CMK (cell line): ENCODE data around the gene PRIMA1.

Source experiments
- DNase-seq: peaks from one replicate; pipeline ENCODE4 v3.0.0-alpha.2; 2010; ENCODE audit warnings: low read depth

Gene PRIMA1

DNA sequence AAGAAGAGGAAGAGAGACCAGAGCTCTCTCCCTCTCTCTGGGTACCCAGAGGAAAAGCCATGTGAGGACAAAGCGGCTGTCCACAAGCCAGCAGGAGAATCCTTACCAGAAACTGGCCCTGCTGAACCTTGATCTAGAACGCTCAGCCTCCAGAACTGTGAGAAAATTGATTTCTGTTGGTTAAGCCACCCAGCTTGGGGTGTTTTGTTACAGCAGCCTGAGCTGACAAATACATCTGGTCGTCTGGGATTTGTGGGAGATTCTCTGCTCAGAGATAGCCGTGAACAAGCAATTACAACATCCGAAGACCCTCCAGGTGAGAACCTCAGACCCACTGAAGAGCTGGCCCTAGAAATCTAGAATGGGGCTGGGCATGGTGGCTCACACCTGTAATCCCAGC is 6.5 kb upstream of the PRIMA1 start:
- DNase-seq, result no peak

DNA sequence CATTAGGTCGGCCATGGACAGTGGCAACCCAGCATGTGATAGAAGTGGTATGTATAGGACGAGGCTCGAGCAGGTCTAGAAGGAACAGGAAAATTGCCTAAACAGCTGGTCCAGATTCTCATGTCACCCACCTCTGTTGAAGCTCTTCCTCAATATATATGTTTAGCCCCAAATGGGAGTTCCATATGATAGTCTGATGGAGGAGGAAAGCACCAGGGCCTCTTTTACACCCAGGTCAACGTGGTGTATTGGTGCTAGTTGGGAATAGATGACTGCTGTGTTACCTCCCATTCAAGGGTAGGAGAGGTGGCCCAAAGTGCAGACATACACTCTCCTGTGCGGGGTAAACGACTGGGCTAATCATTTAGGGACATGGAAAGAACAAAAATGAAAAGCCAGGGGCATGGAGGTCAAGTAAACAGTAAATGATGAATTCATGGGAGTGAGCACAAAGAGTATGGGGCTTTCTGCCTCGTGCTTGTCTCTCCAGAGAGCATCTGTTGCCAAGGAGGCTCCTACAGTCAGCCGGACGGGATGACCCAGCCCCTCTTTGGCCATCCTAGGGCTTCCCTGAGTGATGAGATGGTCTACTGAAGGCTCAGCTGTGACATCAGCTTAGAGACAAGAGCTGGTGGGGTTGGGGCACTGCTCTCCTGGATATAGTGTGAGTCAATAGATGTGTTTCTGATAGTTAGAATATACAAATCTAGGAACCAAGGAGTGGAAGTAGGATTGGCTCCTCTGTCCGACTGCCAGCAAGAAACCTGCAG is 5.5 kb upstream of the PRIMA1 start:
- no peak for DNase-seq

DNA sequence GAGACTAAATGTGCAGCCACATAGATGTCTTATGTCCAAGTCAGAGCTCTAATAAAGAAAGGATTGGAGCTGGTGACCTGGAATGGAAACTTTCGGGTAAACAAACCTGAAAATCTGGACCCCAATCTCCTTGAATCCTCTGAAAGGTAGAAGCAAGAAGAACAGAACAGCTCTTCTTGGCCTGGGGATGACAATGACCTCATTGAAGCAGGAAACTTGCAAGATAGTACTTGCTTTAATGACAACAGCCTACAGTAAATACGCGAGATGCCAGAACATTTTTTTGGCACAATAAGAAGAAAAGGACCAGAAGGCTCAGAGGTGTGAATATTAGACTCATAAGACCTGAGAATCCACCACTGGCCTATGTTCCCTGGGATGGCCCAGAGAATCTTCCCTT is 4.1 kb upstream of the PRIMA1 start:
- DNase-seq, result no peak

DNA sequence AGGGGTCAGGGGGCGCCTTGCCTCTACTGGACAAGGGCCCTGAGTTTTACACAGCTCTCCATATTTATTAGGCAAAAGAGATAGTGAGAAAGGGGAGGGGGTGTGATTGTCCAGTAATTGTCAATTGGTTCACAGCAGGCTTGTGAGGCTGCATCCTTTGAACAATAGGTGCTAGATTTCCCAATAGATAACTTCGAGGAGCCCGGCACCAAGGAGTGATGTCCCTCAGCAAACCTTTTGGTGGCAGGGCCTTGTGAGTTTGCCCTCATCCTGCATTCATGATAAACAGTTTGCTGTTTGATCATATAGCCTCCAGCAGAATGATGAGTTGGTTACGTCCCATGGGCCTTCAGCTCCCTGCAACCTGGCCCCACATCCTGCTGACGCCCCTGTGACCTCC is 2.7 kb upstream of the PRIMA1 start:
- DNase-seq, result no peak

DNA sequence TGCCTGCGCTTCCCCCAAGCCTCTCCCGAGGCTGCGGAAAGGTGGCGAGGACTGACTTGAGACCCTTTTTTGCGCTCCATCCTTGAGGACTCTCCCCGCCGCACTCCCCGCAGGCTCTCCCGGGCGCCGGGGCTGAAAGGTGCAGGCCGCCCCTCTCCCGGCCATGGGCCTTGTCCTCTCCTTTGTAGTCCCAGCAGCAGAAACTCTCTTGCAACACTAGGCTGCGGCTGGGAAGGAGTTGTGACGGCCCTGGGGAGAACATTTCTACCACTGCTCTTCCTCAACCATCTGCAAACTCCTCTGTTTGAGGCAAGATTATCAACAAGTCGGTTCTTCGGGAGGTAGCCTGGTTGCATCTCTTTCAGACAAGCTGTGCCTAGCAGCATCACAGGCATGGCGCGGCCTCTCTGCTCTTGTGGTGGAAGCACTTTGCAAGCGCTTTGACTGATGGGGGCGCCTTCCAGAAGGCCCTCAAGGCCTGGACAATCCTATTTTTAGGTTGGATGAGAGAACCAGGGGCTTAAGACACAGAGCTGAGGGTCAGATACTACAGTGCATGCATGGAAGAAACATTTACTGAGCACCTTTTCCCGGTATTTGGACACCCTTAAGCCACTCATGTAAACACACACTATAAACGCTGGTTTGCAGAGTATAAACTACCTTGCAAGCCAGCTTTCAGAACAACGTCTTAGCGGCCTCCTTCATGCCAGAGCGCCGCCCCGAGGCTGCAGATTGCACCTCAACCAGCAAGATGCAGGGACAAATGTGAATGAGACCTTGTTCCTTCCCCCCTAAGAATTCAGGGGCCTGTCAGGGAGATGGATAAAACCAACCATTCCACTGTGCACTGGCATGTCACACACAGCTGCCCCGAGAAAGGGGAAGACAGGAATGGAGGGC is 1.2 kb upstream of the PRIMA1 start:
- DNase-seq, result no peak

DNA sequence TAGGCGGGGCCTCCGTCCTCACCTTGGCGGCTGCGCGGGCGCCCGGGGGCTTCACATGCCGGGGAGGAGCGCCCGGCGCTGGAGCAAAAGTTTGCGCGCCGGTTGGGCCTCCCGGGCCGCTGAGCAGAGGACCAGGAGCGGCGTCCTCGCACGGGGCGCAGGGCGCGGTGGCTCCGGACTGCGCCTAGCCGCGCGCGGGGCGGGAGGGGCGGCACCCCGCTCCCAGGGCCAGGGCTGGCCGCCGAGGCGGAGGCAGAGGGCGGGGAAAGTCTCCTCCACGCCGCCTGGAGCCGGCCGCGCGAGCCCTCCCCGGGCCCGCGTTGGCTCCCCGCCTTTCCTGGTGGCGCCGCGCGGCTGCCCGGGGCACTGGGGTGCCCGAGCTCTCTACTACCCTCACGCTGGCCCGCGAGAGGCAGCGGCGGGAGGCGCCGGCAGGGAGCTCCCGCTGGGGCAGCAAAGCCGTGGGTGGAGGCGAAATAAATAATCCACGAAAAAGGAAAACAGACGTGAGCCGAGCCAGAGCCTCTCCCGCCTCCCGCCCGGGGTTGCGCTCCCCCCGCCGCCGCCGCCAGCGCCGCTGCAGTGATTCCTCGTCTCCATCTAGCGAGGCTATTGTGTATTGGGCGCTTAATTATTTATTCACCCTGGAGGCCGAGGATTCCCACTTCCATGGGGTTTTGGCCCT is 400 bp upstream of the PRIMA1 start:
- DNase-seq, result no peak

DNA sequence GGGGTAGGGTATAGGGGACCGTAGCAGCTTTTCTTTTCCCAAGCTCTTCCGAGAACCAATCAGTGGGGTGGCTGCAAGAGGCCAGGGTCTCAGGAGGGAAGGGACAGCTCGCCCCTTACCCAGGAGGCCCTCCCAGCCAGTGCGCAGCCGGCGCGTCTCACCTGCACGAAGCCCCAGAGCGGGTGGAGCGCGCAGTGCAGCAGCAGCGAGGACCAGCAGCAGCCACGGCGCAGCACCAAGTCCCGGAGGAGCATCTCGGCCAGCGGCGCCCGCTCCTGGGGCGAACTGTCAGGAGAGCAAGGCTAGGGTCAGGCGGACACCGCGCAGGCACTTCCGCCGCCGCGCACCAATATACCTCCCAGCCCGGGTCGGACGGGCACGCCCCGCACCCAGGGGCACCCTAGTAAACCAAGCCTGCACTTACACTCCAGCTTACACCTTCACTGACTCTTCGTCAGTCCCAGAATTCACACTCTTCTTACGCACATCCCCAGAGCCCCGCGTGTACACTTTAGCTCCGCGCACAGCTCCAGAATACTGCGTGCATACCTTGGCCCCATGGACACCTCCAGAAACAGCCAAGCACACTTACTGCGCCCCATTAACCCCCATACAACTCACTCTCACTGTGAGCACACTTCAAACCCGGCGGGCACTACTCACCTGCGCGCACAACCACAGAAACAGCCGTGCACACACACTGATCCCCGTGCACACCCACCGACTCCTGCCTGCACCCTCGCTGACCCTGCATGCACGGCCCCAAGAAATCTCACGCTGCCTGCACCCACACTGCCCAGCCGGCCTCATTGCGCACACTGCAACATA is 606 bp downstream of the PRIMA1 start:
- no peak for DNase-seq

DNA sequence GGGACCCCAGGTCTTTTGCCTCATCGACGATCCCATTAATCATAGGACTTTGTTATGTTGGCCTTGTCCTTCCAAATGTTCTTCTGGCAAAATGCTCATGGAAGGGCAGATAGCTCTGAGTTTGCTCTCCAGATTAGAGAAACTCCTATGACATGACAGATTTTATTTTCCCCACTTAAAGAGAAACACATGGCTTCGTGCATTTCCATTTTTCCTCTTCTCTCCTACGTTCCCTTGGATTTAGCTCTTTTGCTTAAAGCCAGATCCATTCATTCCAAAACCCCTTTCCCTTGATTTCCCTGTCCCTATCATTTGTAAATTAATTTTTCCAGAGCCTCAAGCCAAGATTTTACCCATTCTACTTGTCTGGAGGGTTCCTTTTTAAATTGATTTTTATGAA is 2.9 kb downstream of the PRIMA1 start:
- DNase-seq, result no peak

DNA sequence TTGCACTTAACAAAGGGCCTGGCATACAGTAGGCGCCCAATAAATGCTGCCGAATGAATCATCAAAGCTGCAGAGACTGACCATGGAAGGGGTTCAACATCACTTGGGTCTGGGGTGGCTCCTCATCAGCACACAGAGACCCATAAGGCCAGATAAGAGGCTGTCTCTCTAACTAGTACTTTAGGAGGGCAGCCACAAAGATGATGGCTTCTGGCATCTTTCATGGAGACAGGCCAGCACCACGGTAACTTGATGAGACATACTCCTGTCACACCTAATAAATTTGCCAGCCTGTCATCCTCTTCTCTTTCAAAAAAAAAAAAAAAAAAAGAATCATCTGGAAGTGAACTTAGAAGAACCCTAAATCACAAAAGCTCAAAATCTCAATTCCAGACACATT is 3.4 kb downstream of the PRIMA1 start:
- DNase-seq, result no peak

DNA sequence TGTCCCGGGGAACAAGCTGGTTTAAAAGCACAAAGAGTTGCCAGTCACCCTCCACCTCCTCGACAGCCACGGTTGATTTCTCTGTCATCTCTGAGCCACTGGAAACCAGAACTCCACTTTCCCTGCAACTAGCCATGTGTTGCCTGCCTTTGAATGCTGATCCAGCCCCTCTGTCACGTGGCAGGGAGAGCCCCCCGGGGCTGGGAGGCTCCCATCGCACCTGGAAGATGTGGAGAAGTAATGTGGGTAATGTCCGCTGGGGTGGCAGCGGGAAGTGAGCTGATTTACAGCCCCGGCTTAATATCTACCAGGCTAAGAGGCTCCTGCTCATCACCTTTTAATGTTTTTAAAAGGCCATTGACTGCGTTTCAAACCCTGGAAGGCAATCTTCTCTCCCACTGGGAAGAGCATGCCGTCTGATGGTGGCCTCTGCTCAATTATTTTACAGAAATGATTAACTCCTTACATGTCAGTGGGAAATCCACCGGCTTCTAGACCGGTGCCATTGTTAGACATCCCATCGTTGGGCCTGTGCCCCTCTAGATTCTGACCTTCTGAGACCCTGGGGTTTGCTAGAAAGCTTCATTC is 7.4 kb downstream of the PRIMA1 start:
- DNase-seq, result no peak

DNA sequence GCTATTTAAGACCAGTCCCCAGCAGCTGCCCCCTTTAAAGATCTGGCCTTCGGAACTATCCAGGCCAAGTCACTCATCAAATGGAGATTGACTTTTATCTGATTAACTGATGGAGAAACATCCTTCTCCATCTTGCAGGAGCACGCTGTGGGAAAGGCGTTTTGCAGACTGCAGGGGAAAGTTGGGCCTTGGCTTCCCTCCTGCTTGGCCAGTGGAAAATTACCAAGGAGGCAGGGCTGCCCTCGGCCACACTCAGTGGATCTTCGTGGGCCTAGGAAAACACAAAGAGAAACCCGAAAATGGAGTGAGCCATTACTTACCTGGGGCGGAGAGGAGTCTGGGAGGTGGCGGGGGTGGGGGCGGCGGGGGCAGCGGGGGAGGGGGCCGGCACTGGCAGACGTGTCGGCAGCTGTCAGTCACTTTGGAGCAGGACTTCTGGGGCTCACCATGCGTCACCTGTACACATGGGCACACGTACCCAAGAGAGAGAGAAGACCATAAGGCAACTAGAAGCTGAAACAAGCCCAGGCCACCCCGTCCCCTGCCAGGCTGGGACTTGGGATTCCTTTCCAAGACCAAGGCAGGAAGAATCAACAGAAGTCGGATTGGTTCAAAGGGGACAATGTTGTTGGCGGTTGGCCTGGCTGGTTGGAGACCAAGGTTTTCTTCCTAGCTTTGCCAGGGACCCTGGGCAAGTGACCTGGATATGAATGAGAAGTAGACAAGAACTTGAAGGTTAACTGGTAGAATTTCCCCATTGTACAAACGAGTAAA is 9.2 kb downstream of the PRIMA1 start:
- DNase-seq, result no peak

DNA sequence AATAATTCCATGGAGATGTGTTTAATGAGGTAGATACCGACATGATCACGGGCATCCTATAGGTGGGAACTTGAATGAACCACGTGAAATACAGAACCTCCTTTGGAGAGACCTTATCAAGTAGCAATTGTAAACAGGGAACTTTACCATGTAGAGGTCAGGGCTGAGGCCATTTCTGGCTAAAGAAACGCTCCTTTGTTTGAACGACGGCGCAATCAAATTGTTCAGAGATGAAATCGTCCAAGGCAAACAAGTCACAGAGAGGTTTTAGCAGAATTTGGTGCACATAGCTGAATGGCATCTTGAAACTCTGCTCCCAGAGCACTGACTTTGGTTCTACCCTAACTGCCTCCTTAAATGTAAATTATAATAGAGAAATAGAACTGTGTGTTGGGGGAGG is 9.8 kb downstream of the PRIMA1 start:
- DNase-seq, result no peak

DNA sequence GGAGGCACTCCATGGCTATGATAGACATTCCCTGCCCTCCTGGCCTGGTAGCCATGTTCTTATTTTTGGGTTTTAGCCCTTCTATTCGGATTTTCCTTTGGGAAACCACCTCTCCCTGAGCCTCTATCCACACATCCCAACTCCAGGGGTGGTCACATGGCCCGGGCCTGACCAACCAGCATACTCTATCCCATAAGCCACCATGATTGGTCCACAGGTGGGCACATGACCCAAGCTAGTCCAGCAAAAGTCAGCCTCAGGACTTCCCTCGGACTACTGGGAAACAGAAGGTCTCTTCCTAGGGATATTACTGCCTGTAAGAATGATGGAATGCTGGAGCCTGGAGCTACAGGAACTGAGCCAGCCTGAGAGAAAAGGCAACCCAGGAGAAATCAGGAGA is 12.5 kb downstream of the PRIMA1 start:
- no peak for DNase-seq

DNA sequence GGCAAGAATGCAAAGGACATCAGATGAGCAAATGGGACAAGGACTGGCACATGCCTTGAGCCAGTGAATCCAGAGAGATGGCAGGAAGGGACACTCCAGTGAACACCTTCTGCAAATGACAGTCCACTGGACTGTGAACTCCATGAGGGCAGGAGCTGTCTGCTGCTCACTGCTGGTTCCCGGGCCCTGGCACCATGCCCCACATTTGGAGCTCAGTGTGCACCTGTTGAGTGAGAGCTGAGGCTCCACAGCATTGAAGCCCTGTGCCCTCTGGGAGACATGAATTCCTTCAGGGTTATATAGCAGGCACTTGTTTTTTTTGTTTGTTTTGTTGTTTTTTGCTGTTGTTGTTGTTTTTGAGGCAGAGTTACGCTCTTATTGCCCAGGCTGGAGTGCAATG is 13.1 kb downstream of the PRIMA1 start:
- no peak for DNase-seq

DNA sequence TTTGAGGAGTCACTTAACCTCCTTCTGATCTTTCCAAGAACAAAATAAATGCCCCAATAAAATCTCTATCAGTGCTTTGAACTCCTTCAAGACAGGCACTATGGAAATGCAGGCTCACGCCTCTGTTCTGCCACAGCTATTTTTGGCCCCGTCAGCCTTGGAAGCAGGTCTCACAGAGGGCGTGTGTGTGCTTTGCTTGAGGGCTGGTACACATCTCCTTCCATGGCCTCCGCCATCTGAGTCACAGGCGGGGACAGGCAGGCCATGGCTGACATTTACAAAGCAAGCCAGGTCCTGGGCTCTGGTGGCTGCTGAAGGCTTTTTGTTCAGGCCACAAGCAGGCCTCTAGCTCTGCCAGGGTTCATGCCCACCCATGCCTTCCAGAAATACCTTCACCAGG is 16.0 kb downstream of the PRIMA1 start:
- no peak for DNase-seq

DNA sequence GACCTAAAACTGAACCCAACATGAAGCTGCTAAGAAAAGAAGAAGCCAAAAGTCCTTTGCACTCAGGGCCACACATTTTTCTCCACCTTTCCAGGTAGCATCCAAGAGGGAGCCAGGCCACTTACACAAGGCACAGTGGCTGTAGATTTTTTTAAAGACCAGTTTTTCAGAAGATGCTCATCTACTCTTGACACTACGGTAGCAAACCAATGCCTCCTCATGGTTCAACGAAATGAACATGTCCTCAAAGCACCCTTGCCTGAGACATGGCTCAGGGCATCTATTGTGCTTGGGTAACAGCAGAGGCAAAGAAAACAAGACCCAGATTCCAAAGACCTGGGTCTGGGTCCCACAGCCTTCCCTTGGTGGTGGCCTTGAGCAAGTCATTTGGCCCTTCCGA is 22.3 kb downstream of the PRIMA1 start:
- no peak for DNase-seq

DNA sequence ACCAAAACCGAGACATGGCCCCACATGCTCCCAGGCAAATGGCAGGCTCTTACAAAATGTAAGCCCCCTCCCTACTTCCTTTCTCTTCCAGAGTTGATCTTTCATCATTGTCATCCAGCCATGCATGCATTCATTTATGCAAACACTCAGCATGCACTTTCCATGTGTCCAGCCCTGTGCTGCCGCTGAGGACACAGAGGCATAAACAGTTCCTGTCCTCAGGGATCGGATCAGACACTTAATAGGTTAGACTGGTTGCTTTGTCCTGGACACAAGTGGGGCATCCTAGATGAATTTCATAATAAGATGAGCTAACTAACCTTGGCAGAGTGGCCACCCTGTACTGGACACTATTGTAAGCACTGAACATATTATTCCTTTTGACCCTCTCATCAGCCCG is 23.1 kb downstream of the PRIMA1 start:
- no peak for DNase-seq

DNA sequence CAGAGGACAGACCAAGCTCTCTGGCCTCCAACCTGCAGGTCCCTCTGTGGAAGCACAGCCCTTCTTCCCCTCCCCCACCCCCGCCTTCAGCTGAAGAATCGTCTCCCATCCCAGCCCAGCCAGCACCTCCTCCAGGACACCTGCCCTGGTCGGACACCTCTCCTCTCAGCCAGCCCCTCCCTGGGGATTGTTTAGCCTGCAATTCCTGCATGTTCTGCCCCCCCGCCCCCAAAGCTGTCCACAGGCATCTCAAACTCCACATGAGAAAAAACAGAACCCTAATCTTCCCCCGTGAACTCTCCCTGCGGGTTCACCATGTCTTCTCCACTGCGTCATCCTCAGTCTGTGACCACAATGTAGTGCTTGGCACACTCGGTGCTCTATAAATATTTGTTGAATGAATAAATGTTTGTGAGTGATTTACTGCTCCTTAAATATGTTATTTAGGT is 24.1 kb downstream of the PRIMA1 start:
- no peak for DNase-seq

DNA sequence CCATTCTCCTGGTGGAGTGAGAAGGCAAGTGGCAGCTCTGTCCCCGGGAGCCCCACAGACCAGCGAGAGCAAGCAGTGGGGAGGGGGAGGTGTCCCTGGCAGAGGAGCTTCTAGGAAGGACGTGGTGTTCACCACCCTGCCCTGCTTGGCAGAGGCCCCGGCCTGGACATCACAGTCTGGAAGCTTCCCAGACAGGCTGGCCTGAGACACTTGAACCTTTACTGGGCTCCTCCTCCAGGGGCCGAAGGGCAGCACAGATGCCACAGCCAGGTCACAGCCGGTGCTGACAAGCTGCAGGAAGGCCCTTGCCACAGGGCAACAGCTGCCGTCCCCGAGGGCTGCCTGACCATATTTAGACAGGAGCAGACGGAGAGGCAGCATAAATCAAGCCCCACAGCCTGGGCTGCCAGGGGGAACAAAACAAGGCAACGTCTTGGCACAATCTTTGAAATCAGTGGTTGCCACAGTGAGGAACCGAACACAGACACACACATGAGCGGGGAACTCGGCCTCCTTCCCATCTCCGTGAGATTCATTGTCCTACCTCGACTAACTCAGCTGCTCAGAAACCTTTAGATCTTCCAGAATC is 28.5 kb downstream of the PRIMA1 start:
- no peak for DNase-seq

DNA sequence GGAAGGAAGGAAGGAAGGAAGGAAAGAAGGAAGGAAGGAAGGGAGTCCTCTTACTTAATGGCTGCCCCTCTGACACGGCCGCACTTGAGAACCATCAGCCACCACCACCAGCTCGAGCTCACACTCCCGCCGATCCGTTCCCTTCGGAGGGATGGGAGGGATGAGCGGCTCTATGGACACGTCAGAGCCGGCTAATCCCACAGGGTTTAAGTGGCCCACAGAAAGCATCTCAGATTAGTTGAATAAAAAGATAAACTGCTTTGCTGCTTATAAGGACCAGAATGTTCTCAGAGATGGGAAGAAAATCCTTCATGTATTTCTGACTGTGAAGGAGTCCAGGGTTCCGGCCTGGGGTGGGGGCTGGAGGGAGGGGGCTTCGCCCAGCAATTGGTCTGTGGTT is 31.1 kb downstream of the PRIMA1 start:
- DNase-seq, result no peak
